WI38 (cell line): ENCODE measurements around the gene TMEM273.

Experiments
- H3K4me3 ChIP-seq: 2 replicates; pipeline ENCODE4 v1.5.1; 2011; ENCODE audit warnings: low read depth, mild to moderate bottlenecking, control low read depth, low read length
- CTCF ChIP-seq: IDR thresholded peaks from 2 replicates; pipeline ENCODE4 v1.5.1; 2012; ENCODE audit warnings: low read depth, mild to moderate bottlenecking, control low read depth, low read length

Gene TMEM273

DNA sequence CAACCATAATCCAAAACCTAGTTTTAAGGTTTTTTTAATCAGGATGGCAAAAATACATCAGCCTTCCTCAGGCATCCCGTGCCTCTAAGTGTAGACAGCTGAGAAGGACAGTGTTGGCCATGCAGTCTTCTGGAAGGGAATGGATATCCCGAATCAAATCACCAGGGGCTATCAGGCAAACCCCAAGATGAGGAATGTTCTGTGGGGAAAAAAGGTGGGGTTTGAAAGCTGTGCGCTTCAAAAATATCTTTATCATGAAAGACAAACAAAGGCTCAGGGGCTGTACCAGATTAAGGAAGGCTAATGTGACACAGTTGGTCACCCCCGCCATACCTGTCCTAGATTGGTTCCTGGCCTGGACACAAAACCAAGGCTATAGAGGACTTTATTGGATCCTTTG, 5.4 kb downstream of the TMEM273 start:
- TF ChIP-seq CTCF = no peak
- H3K4me3 ChIP-seq = no peak overlapping the region

- no peak for TF ChIP-seq CTCF
- no peak overlapping the region for H3K4me3 ChIP-seq
Measured at GRCh38 chr10:49180444-49180860, 7.7 kb downstream of the TMEM273 start.

DNA sequence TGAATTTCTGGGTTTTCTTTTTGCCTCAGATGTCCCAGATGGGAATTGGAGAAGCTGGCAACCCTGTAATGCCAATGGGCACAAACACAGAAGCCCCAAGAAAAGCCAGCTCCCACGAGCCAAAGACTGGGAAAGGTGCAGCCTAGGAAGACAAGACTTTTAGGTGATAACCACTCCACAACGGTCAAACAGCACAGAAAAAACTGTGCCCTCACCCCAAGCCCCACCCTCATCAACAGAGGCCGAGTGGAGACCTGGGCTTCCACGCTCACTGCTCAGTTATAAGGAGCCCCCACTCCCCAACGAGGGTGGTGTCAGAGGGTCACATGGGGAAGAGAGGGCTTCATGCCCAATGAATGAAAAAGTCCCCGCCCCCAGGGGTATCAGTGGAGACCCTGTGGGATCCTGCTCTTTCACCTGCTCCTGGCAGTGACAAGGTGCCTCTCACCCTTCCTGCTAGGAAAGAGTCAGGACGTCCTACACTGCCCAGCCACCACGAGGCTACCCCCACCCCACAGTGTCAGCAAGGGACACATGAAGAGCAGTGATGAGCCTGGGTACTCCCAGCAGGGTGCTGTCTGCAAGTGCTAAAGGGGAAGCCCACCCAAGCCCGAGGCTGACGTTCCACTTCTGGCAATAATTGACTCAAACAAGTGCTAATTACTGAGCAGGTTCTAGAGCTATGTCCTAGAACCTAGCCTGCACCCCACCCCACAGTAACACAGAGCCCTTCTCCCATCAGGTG, 8.3 kb downstream of the TMEM273 start:
- no peak overlapping the region for H3K4me3 ChIP-seq
- no peak for TF ChIP-seq CTCF

- H3K4me3 ChIP-seq = no peak overlapping the region
- TF ChIP-seq CTCF = no peak
Measured at GRCh38 chr10:49178489-49179471, 9.4 kb downstream of the TMEM273 start.

- no peak for TF ChIP-seq CTCF
- H3K4me3 ChIP-seq = no peak overlapping the region
Measured at GRCh38 chr10:49177391-49178355, 10.5 kb downstream of the TMEM273 start.

- no peak overlapping the region for H3K4me3 ChIP-seq
- TF ChIP-seq CTCF = 0 out of 2 replicates have a peak, but pooled peaks have one; percentile 7
Measured at GRCh38 chr10:49176310-49177268, 11.6 kb downstream of the TMEM273 start.
